DND-41 (cell line): ENCODE results near the gene ATP10D.

Experiments used
- CTCF ChIP-seq: IDR thresholded peaks from 2 replicates; pipeline ENCODE4 v1.5.1; 2012; ENCODE audit warnings: borderline replicate concordance, low read length, moderate library complexity, mild to moderate bottlenecking; ENCODE audit not compliant: poor library complexity, severe bottlenecking; ENCODE audit errors: extremely low read depth
- EZH2 ChIP-seq: IDR thresholded peaks from 3 replicates; pipeline ENCODE4 v1.6.1; 2012; ENCODE audit warnings: borderline replicate concordance, low read depth, mild to moderate bottlenecking, moderate library complexity, low read length, inconsistent platforms; ENCODE audit not compliant: severe bottlenecking

- TF ChIP-seq CTCF = no peak
- TF ChIP-seq EZH2 = no peak
Observed at GRCh38 chr4:47532658-47533057, 47.6 kb downstream of the ATP10D start.
